DND-41 (cell line): ENCODE results near the gene PCDHGC5.

Experiments
- ATAC-seq: fragments of 200-7000 bp; cut with Tn5 transposase; 3 replicates; pipeline ENCODE4 v1.9.1; 2021; ENCODE audit warnings: low read depth; ENCODE audit not compliant: insufficient read depth
- DNase-seq: peaks from one replicate; pipeline ENCODE4 v3.0.0-alpha.2; 2020
- H2AFZ ChIP-seq: 2 replicates; pipeline ENCODE4 v1.6.0; 2012; ENCODE audit warnings: low read depth, low read length
- H3K27ac ChIP-seq: 2 replicates; pipeline ENCODE4 v1.5.1; 2012; ENCODE audit warnings: low read length, inconsistent platforms
- H3K27me3 ChIP-seq: fragments of 200-600 bp; sonication (generic); 2 replicates; pipeline ENCODE4 v1.6.0; 2012; ENCODE audit warnings: low read length, mild to moderate bottlenecking, inconsistent platforms; ENCODE audit not compliant: insufficient read depth, poor library complexity
- H3K36me3 ChIP-seq: 2 replicates; pipeline ENCODE4 v1.5.1; 2012; ENCODE audit warnings: low read length, inconsistent platforms; ENCODE audit not compliant: insufficient read depth
- H3K4me1 ChIP-seq: 2 replicates; pipeline ENCODE4 v1.5.1; 2012; ENCODE audit warnings: mild to moderate bottlenecking, low read length; ENCODE audit not compliant: insufficient read depth
- H3K4me2 ChIP-seq: 2 replicates; pipeline ENCODE4 v1.6.0; 2012; ENCODE audit warnings: mild to moderate bottlenecking, moderate library complexity, low read length, inconsistent platforms; ENCODE audit not compliant: insufficient read depth
- H3K4me3 ChIP-seq, 2 experiments: fragments of 200-600 bp in 1 of 2; shearing (Covaris generic) in 1 of 2; 2 replicates each; pipeline ENCODE4 v1.5.1; 2012 to 2016; ENCODE audit warnings: inconsistent platforms in 2 of 2, low read length in 2 of 2, mild to moderate bottlenecking in 2 of 2, low read depth in 1 of 2, moderate library complexity in 1 of 2
- H3K79me2 ChIP-seq: 2 replicates; pipeline ENCODE4 v1.6.0; 2012; ENCODE audit warnings: low read length, inconsistent platforms; ENCODE audit not compliant: insufficient read depth
- H3K9ac ChIP-seq: 2 replicates; pipeline ENCODE4 v1.6.0; 2012; ENCODE audit warnings: low read depth, mild to moderate bottlenecking, inconsistent platforms, low read length, moderate library complexity
- H3K9me3 ChIP-seq: 2 replicates; pipeline ENCODE4 v1.5.1; 2012; ENCODE audit warnings: low read length, moderate library complexity, mild to moderate bottlenecking, inconsistent platforms; ENCODE audit not compliant: insufficient read depth, severe bottlenecking
- H4K20me1 ChIP-seq: 2 replicates; pipeline ENCODE4 v1.6.0; 2012; ENCODE audit warnings: low read length; ENCODE audit not compliant: insufficient read depth
- CTCF ChIP-seq: IDR thresholded peaks from 2 replicates; pipeline ENCODE4 v1.5.1; 2012; ENCODE audit warnings: borderline replicate concordance, low read length, moderate library complexity, mild to moderate bottlenecking; ENCODE audit not compliant: poor library complexity, severe bottlenecking; ENCODE audit errors: extremely low read depth
- EZH2 ChIP-seq: IDR thresholded peaks from 3 replicates; pipeline ENCODE4 v1.6.1; 2012; ENCODE audit warnings: borderline replicate concordance, low read depth, mild to moderate bottlenecking, moderate library complexity, low read length, inconsistent platforms; ENCODE audit not compliant: severe bottlenecking

The PCDHGC5 gene

GRCh38 chr5:141488591-141489561 is at the start of gene PCDHGC5:
Gene PCDHGC5 (plus strand): TSS chr5:141489081. CDS start chr5:141489241, 160 bp downstream.
- Histone ChIP-seq H3K4me3 (no peak within 1 kb of the TSS), H2AFZ (no peak within 1 kb of the TSS), H3K27ac (no peak within 1 kb of the TSS), H3K9ac (no peak within 1 kb of the TSS), H4K20me1 (no peaks in the 10 kb centered on the region; the same call in 1 of the 2 replicates), H3K9me3 (no peaks in the 10 kb centered on the region), H3K4me2 (no peak within 1 kb of the TSS), H3K4me1 (no peaks in the 10 kb centered on the region), H3K79me2 (no peaks in the 10 kb centered on the region), H3K36me3 (no peaks in the 10 kb centered on the region), H3K27me3 (no peaks in the 10 kb centered on the region)
- TF ChIP-seq CTCF (no peak), EZH2 (no peak)
- DNase-seq (no peak), ATAC-seq (no peak)

GRCh38 chr5:141439411-141440141 is 49.3 kb upstream of the PCDHGC5 start:
- H3K79me2 ChIP-seq = no peaks in the 10 kb centered on the region
- no peak overlapping the region for H3K9ac ChIP-seq
- H3K36me3 ChIP-seq = no peaks in the 10 kb centered on the region
- H3K27me3 ChIP-seq = peaks cover 3% of the 10 kb centered on the region
- H3K4me1 ChIP-seq = no peaks in the 10 kb centered on the region
- no peak for TF ChIP-seq CTCF
- no peak for TF ChIP-seq EZH2
- ATAC-seq (no peak), DNase-seq (no peak)
- no peak overlapping the region for H3K27ac ChIP-seq
- no peak overlapping the region for H3K4me3 ChIP-seq
- H3K4me2 ChIP-seq = no peak overlapping the region
- no peak overlapping the region for H2AFZ ChIP-seq
- no peaks in the 10 kb centered on the region for H4K20me1 ChIP-seq
- H3K9me3 ChIP-seq = no peaks in the 10 kb centered on the region

GRCh38 chr5:141440341-141440740 is 48.5 kb upstream of the PCDHGC5 start:
- no peak for DNase-seq
- no peak for TF ChIP-seq CTCF
- TF ChIP-seq EZH2 = no peak
- H3K9me3 ChIP-seq = no peaks in the 10 kb centered on the region
- no peak for ATAC-seq
- H4K20me1 ChIP-seq = no peaks in the 10 kb centered on the region
- H3K79me2 ChIP-seq = no peaks in the 10 kb centered on the region
- H3K36me3 ChIP-seq = no peaks in the 10 kb centered on the region
- no peak overlapping the region for H3K4me2 ChIP-seq
- no peak overlapping the region for H3K27ac ChIP-seq
- peaks cover 3% of the 10 kb centered on the region for H3K27me3 ChIP-seq
- no peak overlapping the region for H3K4me3 ChIP-seq
- no peak overlapping the region for H2AFZ ChIP-seq
- no peak overlapping the region for H3K9ac ChIP-seq
- no peaks in the 10 kb centered on the region for H3K4me1 ChIP-seq
